Measurements from ENCODE around the gene PDPK1. TPM values are rescaled to one million over a fixed set of nuclear protein-coding genes. Genes with fewer than 3 reads are reported as not detected.
A peak's percentile ranks its signal among the peaks of the same experiment; 100 is the strongest.

Gene PDPK1
- total and polyA plus RNA-seq, 2 donors from 2014 or later, result 14.3 to 52.3 TPM

GRCh38 chr16:2494616-2495015 is 43.2 kb upstream of the PDPK1 start:
- Histone ChIP-seq H3K36me3 (ENCODE audit: control insufficient read depth in 2 of 3, insufficient read depth in 3 of 3, low read length in 3 of 3) (peaks cover 0 to 2% (median 0%) of the 10 kb centered on the region in 3 donors), H3K4me1 (ENCODE audit: control insufficient read depth in 2 of 3, insufficient read depth in 2 of 3, low read depth in 1 of 3, low read length in 3 of 3) (peaks cover 0 to 47% (median 18%) of the 10 kb centered on the region in 3 donors), H3K4me3 (ENCODE audit: low read length in 3 of 3) (no peak overlapping the region), H3K27me3 (ENCODE audit: control insufficient read depth, insufficient read depth, low read length) (no peaks in the 10 kb centered on the region), H3K9ac (ENCODE audit: low read length in 3 of 3) (no peak overlapping the region), H3K9me3 (ENCODE audit: control insufficient read depth in 2 of 3, insufficient read depth in 1 of 3, low read length in 3 of 3) (no peaks in the 10 kb centered on the region), H3K27ac (ENCODE audit: low read depth in 2 of 2, low read length in 2 of 2) (peak overlapping the region; percentile 10 to 70)
- DNase-seq (no peak), FAIRE-seq (no peak)
- TF ChIP-seq, protein P1, sequence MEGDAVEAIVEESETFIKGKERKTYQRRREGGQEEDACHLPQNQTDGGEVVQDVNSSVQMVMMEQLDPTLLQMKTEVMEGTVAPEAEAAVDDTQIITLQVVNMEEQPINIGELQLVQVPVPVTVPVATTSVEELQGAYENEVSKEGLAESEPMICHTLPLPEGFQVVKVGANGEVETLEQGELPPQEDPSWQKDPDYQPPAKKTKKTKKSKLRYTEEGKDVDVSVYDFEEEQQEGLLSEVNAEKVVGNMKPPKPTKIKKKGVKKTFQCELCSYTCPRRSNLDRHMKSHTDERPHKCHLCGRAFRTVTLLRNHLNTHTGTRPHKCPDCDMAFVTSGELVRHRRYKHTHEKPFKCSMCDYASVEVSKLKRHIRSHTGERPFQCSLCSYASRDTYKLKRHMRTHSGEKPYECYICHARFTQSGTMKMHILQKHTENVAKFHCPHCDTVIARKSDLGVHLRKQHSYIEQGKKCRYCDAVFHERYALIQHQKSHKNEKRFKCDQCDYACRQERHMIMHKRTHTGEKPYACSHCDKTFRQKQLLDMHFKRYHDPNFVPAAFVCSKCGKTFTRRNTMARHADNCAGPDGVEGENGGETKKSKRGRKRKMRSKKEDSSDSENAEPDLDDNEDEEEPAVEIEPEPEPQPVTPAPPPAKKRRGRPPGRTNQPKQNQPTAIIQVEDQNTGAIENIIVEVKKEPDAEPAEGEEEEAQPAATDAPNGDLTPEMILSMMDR (IDR thresholded peaks at IDR 0.05; ENCODE audit: borderline replicate concordance, extremely low read depth, insufficient read depth), result no peak
- intact Hi-C loops (cut with DNase I), result no loop called here

DNA sequence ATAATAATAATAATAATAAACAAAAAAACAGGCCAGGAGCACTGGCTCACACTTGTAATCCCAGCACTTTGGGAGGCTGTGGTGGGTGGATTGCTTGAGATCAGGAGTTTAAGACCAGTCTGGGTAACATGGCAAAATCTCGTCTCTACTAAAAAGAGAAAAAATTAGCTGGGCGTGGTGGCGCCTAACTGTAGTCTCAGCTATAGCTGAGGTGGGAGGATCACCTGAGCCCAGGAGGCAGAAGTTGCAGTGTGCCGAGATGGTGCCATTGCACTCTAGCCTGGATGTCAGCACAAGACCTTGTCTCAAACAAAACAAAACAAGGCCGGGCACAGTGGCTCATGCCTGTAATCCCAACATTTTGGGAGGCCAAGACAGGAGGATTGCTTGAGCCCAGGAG is 42.8 kb upstream of the PDPK1 start:
- no peak overlapping the region for H3K9ac ChIP-seq (ENCODE audit: low read length in 3 of 3)
- H3K27me3 ChIP-seq (ENCODE audit: control insufficient read depth, insufficient read depth, low read length), result no peaks in the 10 kb centered on the region
- intact Hi-C loops (cut with DNase I), result no loop called here
- no peaks in the 10 kb centered on the region for H3K9me3 ChIP-seq (ENCODE audit: control insufficient read depth in 2 of 3, insufficient read depth in 1 of 3, low read length in 3 of 3)
- H3K27ac ChIP-seq (ENCODE audit: low read depth in 2 of 2, low read length in 2 of 2), result no peak overlapping the region
- TF ChIP-seq, protein P1 (IDR thresholded peaks at IDR 0.05; ENCODE audit: borderline replicate concordance, extremely low read depth, insufficient read depth), result no peak
- no peak overlapping the region for H3K4me3 ChIP-seq (ENCODE audit: low read length in 3 of 3)
- H3K36me3 ChIP-seq (ENCODE audit: control insufficient read depth in 2 of 3, insufficient read depth in 3 of 3, low read length in 3 of 3), result no peaks in the 10 kb centered on the region
- peaks cover 0 to 47% (median 18%) of the 10 kb centered on the region in 3 donors for H3K4me1 ChIP-seq (ENCODE audit: control insufficient read depth in 2 of 3, insufficient read depth in 2 of 3, low read depth in 1 of 3, low read length in 3 of 3)
- DNase-seq (no peak), FAIRE-seq (no peak)

GRCh38 chr16:2496223-2497115 is 41.4 kb upstream of the PDPK1 start:
- intact Hi-C loops (cut with DNase I), result no loop called here
- Histone ChIP-seq H3K4me3 (ENCODE audit: low read length in 3 of 3) (no peak overlapping the region), H3K9ac (ENCODE audit: low read length in 3 of 3) (no peak overlapping the region), H3K9me3 (ENCODE audit: control insufficient read depth in 2 of 3, insufficient read depth in 1 of 3, low read length in 3 of 3) (no peaks in the 10 kb centered on the region), H3K27me3 (ENCODE audit: control insufficient read depth, insufficient read depth, low read length) (no peaks in the 10 kb centered on the region), H3K36me3 (ENCODE audit: control insufficient read depth in 2 of 3, insufficient read depth in 3 of 3, low read length in 3 of 3) (no peaks in the 10 kb centered on the region), H3K4me1 (ENCODE audit: control insufficient read depth in 2 of 3, insufficient read depth in 2 of 3, low read depth in 1 of 3, low read length in 3 of 3) (peaks cover 0 to 50% (median 13%) of the 10 kb centered on the region in 3 donors), H3K27ac (ENCODE audit: low read depth in 2 of 2, low read length in 2 of 2) (peak overlapping the region in 1 of 2 donors; percentile 16)
- DNase-seq (peak in 2 of 5 donors; percentile 41 to 73), FAIRE-seq (no peak)
- TF ChIP-seq, protein P1 (IDR thresholded peaks at IDR 0.05; ENCODE audit: borderline replicate concordance, extremely low read depth, insufficient read depth), result no peak
